Keratinocyte (primary cell): ENCODE data around the gene MXRA8. TPM values are rescaled to one million over a fixed set of nuclear protein-coding genes. Genes with fewer than 3 reads are reported as not detected.

Source experiments
- DNase-seq: peaks from one replicate; pipeline ENCODE4 v3.0.0-alpha.2; 2011; ENCODE audit warnings: low read depth, missing footprints, low spot score
- FAIRE-seq: peaks from 2 replicates; lab custom pipeline; 2011; peaks lifted over from hg19 to GRCh38; lab: Jason Lieb, UNC
- H2AFZ ChIP-seq: 2 replicates; pipeline ENCODE4 v1.6.0; 2012; ENCODE audit warnings: low read length, control low read depth, inconsistent platforms; ENCODE audit not compliant: control insufficient read depth
- H3K27ac ChIP-seq: 2 replicates; pipeline ENCODE4 v1.5.1; 2011; ENCODE audit warnings: low read length; ENCODE audit not compliant: control insufficient read depth, insufficient read depth
- H3K27me3 ChIP-seq: 3 replicates; pipeline ENCODE4 v1.6.0; 2011; ENCODE audit warnings: low read length; ENCODE audit not compliant: control insufficient read depth, insufficient read depth; ENCODE audit errors: extremely low read depth
- H3K36me3 ChIP-seq, 2 experiments: 2 replicates in 1 of 2; 3 replicates in 1 of 2; pipeline ENCODE4 v1.5.1; 2011; ENCODE audit warnings: low read length in 2 of 2, mild to moderate bottlenecking in 1 of 2; ENCODE audit not compliant: control insufficient read depth in 2 of 2, insufficient read depth in 2 of 2; ENCODE audit errors: extremely low read depth in 1 of 2
- H3K4me1 ChIP-seq: 3 replicates; pipeline ENCODE4 v1.5.1; 2011; ENCODE audit warnings: low read length; ENCODE audit not compliant: control insufficient read depth, insufficient read depth; ENCODE audit errors: extremely low read depth
- H3K4me2 ChIP-seq: 3 replicates; pipeline ENCODE4 v1.6.0; 2011; ENCODE audit warnings: low read depth, low read length; ENCODE audit not compliant: control insufficient read depth, insufficient read depth; ENCODE audit errors: extremely low read depth
- H3K4me3 ChIP-seq, 3 experiments: fragments of 200-600 bp in 1 of 3; sonication (generic) in 1 of 3; 2 replicates in 2 of 3; 3 replicates in 1 of 3; pipeline ENCODE4 v1.5.1; 2011 to 2016; ENCODE audit warnings: low read length in 3 of 3, mild to moderate bottlenecking in 3 of 3, control low read depth in 2 of 3, inconsistent platforms in 1 of 3, low read depth in 1 of 3, mixed read lengths in 1 of 3, mixed run types in 1 of 3, moderate library complexity in 1 of 3; ENCODE audit not compliant: control insufficient read depth in 2 of 3, insufficient read depth in 2 of 3; ENCODE audit errors: extremely low read depth in 1 of 3
- H3K79me2 ChIP-seq: 2 replicates; pipeline ENCODE4 v1.6.0; 2012; ENCODE audit warnings: low read length; ENCODE audit not compliant: control insufficient read depth, insufficient read depth
- H3K9ac ChIP-seq: 3 replicates; pipeline ENCODE4 v1.6.0; 2011; ENCODE audit warnings: low read length; ENCODE audit not compliant: control insufficient read depth, insufficient read depth; ENCODE audit errors: extremely low read depth
- H3K9me1 ChIP-seq: 3 replicates; pipeline ENCODE4 v1.6.0; 2011; ENCODE audit warnings: low read length; ENCODE audit not compliant: control insufficient read depth, insufficient read depth; ENCODE audit errors: extremely low read depth
- H3K9me3 ChIP-seq: 2 replicates; pipeline ENCODE4 v1.5.1; 2012; ENCODE audit warnings: low read depth, low read length; ENCODE audit not compliant: control insufficient read depth
- H4K20me1 ChIP-seq: 3 replicates; pipeline ENCODE4 v1.6.0; 2011; ENCODE audit warnings: low read length; ENCODE audit not compliant: control insufficient read depth, insufficient read depth; ENCODE audit errors: extremely low read depth
- CTCF ChIP-seq, 3 experiments: IDR thresholded peaks in 1 of 3; conservative IDR thresholded peaks in 1 of 3; optimal IDR thresholded peaks in 1 of 3; 2 replicates in 2 of 3; 3 replicates in 1 of 3; pipeline versions ENCODE3 to v1.5.1; 2011; ENCODE audit warnings: low read length in 3 of 3, mild to moderate bottlenecking in 3 of 3, moderate library complexity in 2 of 3, control low read depth in 1 of 3, inconsistent platforms in 1 of 3; ENCODE audit not compliant: insufficient read depth in 2 of 3; ENCODE audit errors: extremely low read depth in 1 of 3
- EZH2 ChIP-seq: IDR thresholded peaks from one replicate; pipeline ENCODE4 v1.6.1; 2012; ENCODE audit warnings: inconsistent platforms, mild to moderate bottlenecking, low read length, moderate library complexity
- dilution Hi-C: fragments of 300-500 bp; cut with MboI; formaldehyde crosslinking; loops from one replicate; pipeline ENCODE4 v1.7.0; 2020; ENCODE audit warnings: low sequenced_read_pairs; ENCODE audit not compliant: extremely low pct_ligation_motif_present
- polyA plus RNA-seq, 5 experiments: library from polyadenylated mRNA; depleted of rRNA in 3 of 5; stranded (reverse) in 3 of 5; stranded (forward) in 1 of 5; unstranded in 1 of 5; fragments of >200 nt; gene quantifications; 1 replicate in 1 of 5; 2 replicates in 3 of 5; 3 replicates in 1 of 5; pipeline versions ENCODE4 v1.2.1 to v1.2.3, GENCODE V29; 2011 to 2012; ENCODE audit warnings: missing spikeins in 2 of 5, low read depth in 1 of 5, low replicate concordance in 1 of 5

Gene MXRA8
- polyA plus RNA-seq, 1 donor (not counting 4 experiments of a cell fraction or from before 2014, with no cell fraction given): not detected

DNA sequence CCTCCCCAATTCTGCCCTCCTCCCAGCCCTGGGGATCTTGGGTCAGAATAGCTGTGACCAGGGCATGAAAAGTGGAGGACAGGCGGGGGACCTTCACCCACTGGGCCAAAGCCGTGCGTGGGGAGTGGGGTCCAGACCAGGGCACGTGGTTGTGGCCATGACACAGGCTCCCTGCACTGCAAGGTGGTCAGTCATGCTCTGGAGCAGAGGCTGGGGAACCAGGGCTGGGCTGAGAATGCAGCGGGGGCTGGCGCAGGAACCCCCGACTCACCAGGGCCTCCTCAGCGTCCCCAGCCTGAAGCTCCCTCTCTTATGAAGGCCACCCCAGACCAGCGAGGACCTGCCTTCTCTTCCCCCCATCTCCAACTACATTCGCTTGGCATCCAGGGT, 11.9 kb downstream of the MXRA8 start:
- H3K9me3 ChIP-seq: no peaks in the 10 kb centered on the region
- H2AFZ ChIP-seq: no peak overlapping the region
- FAIRE-seq: no peak
- peak overlapping the region; percentile 94 for H3K4me2 ChIP-seq
- H3K9me1 ChIP-seq: no peaks in the 10 kb centered on the region
- peak overlapping the region; percentile 28 for H3K9ac ChIP-seq
- H3K27me3 ChIP-seq: no peaks in the 10 kb centered on the region
- peaks cover 2 to 6% of the 10 kb centered on the region in 2 experiments for H3K36me3 ChIP-seq
- TF ChIP-seq EZH2: no peak
- TF ChIP-seq CTCF (optimal IDR thresholded peaks at IDR 0.05 in 1 of 3, IDR thresholded peaks at IDR 0.05 in 1 of 3, conservative IDR thresholded peaks at IDR 0.05 in 1 of 3; ENCODE audit: extremely low read depth in 1 of 3, insufficient read depth in 2 of 3, low read length in 3 of 3): no peak
- H4K20me1 ChIP-seq: no peaks in the 10 kb centered on the region
- DNase-seq: no peak
- dilution Hi-C loops: no loop called here
- H3K4me1 ChIP-seq: peaks cover 40% of the 10 kb centered on the region
- H3K4me3 ChIP-seq: peak overlapping the region; percentile 24 to 47 (median 44)
- H3K79me2 ChIP-seq: peaks cover 71% of the 10 kb centered on the region
- H3K27ac ChIP-seq: peak overlapping the region; percentile 92

- H3K9me3 ChIP-seq: no peaks in the 10 kb centered on the region
- peaks cover 40% of the 10 kb centered on the region for H3K4me1 ChIP-seq
- H3K79me2 ChIP-seq: peaks cover 76% of the 10 kb centered on the region
- dilution Hi-C loops: no loop called here
- no peaks in the 10 kb centered on the region for H3K9me1 ChIP-seq
- TF ChIP-seq EZH2 (no peak), CTCF (optimal IDR thresholded peaks at IDR 0.05 in 1 of 3, IDR thresholded peaks at IDR 0.05 in 1 of 3, conservative IDR thresholded peaks at IDR 0.05 in 1 of 3; ENCODE audit: extremely low read depth in 1 of 3, insufficient read depth in 2 of 3, low read length in 3 of 3) (no peak)
- DNase-seq (no peak), FAIRE-seq (peak; percentile 20)
- H3K4me3 ChIP-seq: peak overlapping the region; percentile 24 to 47 (median 44)
- H3K36me3 ChIP-seq: peaks cover 6 to 11% of the 10 kb centered on the region in 2 experiments
- H3K9ac ChIP-seq: peak overlapping the region; percentile 79
- no peaks in the 10 kb centered on the region for H3K27me3 ChIP-seq
- H3K4me2 ChIP-seq: peak overlapping the region; percentile 94
- H2AFZ ChIP-seq: no peak overlapping the region
- H4K20me1 ChIP-seq: peaks cover 2% of the 10 kb centered on the region
- H3K27ac ChIP-seq: peak overlapping the region; percentile 92
These were observed 12.4 kb downstream of the MXRA8 start for GRCh38 chr1:1345860-1346500.
